SK-N-SH (cell line): Measurements from ENCODE around the gene MCRIP2. TPM values are rescaled to one million over a fixed set of nuclear protein-coding genes. Genes with fewer than 3 reads are reported as not detected.

ENCODE experiments used
- CTCF ChIA-PET: fragments of 300-600, 350-600 bp; formaldehyde crosslinking; extraction: SDS; loops from one replicate; lab custom pipeline; 2021; lab: Yijun Ruan, JAX
- POLR2A ChIA-PET: fragments of 350-600 bp; sonication (Branson Sonifier 250); formaldehyde crosslinking; extraction: SDS; loops from one replicate; lab custom pipeline; 2020; ENCODE audit warnings: antibody characterized with exemption, inconsistent platforms; lab: Yijun Ruan, JAX
- DNase-seq: peaks from one replicate; pipeline ENCODE4 v3.0.0; 2012
- H2AFZ ChIP-seq: fragments of 200-600 bp; sonication (generic); 2 replicates; pipeline ENCODE4 v1.8.1; 2016; ENCODE audit warnings: antibody characterized with exemption, mild to moderate bottlenecking, low read depth
- H3F3A ChIP-seq: fragments of 200-600 bp; sonication (generic); replicated peaks from 2 replicates; pipeline ENCODE3; 2016; ENCODE audit warnings: antibody characterized with exemption, mild to moderate bottlenecking; ENCODE audit not compliant: insufficient read depth
- H3K27ac ChIP-seq, 2 experiments: fragments of 200-500 bp in 1 of 2; fragments of 200-600 bp in 1 of 2; sonication (Bioruptor generic) in 1 of 2; sonication (generic), shearing (Covaris generic) in 1 of 2; 2 replicates each; pipeline versions ENCODE4 v1.5.1 to v1.6.1; 2014 to 2016; ENCODE audit warnings: low read depth in 2 of 2, inconsistent platforms in 1 of 2, low read length in 1 of 2, mild to moderate bottlenecking in 1 of 2, mixed read lengths in 1 of 2
- H3K27me3 ChIP-seq: fragments of 200-600 bp; sonication (generic), shearing (Covaris generic); 2 replicates; pipeline ENCODE4 v1.6.1; 2016; ENCODE audit warnings: mixed run types; ENCODE audit not compliant: insufficient read depth
- H3K36me3 ChIP-seq, 2 experiments: fragments of 200-500 bp in 1 of 2; fragments of 200-600 bp in 1 of 2; sonication (Bioruptor generic) in 1 of 2; sonication (generic) in 1 of 2; replicated peaks in 1 of 2; 2 replicates each; pipeline versions ENCODE3 to v1.5.1; 2014 to 2016; ENCODE audit warnings: low read length in 1 of 2, mild to moderate bottlenecking in 1 of 2; ENCODE audit not compliant: insufficient read depth in 2 of 2, control insufficient read depth in 1 of 2
- H3K4me1 ChIP-seq, 2 experiments: fragments of 200-500 bp in 1 of 2; fragments of 200-600 bp in 1 of 2; sonication (Bioruptor generic) in 1 of 2; sonication (generic), shearing (Covaris generic) in 1 of 2; 2 replicates each; pipeline versions ENCODE4 v1.5.1 to v1.6.1; 2014 to 2016; ENCODE audit warnings: low read depth in 1 of 2, low read length in 1 of 2, mixed run types in 1 of 2; ENCODE audit not compliant: insufficient read depth in 2 of 2, control insufficient read depth in 1 of 2
- H3K4me2 ChIP-seq: fragments of 200-600 bp; sonication (generic), shearing (Covaris generic); 2 replicates; pipeline ENCODE4 v1.6.1; 2017; ENCODE audit warnings: mixed run types
- H3K4me3 ChIP-seq, 2 experiments: fragments of 200-500 bp in 1 of 2; fragments of 200-600 bp in 1 of 2; sonication (Bioruptor generic) in 1 of 2; sonication (generic), shearing (Covaris generic) in 1 of 2; 2 replicates each; pipeline versions ENCODE4 v1.5.1 to v1.8.1; 2014 to 2016; ENCODE audit warnings: low read depth in 2 of 2, inconsistent platforms in 1 of 2, low read length in 1 of 2, mild to moderate bottlenecking in 1 of 2, mixed read lengths in 1 of 2, moderate library complexity in 1 of 2
- H3K79me2 ChIP-seq: fragments of 200-600 bp; sonication (generic); 2 replicates; pipeline ENCODE4 v1.8.1; 2017; ENCODE audit warnings: mild to moderate bottlenecking; ENCODE audit not compliant: insufficient read depth
- H3K9ac ChIP-seq: fragments of 200-600 bp; sonication (generic); 2 replicates; pipeline ENCODE4 v1.6.1; 2017; ENCODE audit warnings: mixed run types
- H3K9me2 ChIP-seq: fragments of 200-600 bp; sonication (generic); 2 replicates; pipeline ENCODE4 v1.6.1; 2017; ENCODE audit warnings: mixed run types
- H3K9me3 ChIP-seq: fragments of 200-600 bp; sonication (generic); 2 replicates; pipeline ENCODE4 v1.6.1; 2017; ENCODE audit warnings: mixed run types, mild to moderate bottlenecking, moderate library complexity
- H4K20me1 ChIP-seq: fragments of 200-600 bp; sonication (generic); 2 replicates; pipeline ENCODE4 v1.6.1; 2017; ENCODE audit warnings: mild to moderate bottlenecking, mixed run types; ENCODE audit not compliant: insufficient read depth
- ELF1 ChIP-seq: IDR thresholded peaks from 2 replicates; pipeline ENCODE4 v1.4.0; 2012
- FOSL2 ChIP-seq: IDR thresholded peaks from 2 replicates; pipeline ENCODE4 v1.4.0; 2012; ENCODE audit warnings: low read depth, mild to moderate bottlenecking, moderate library complexity, borderline replicate concordance
- FOXJ3 ChIP-seq: sonication (generic); formaldehyde crosslinking; IDR thresholded peaks from 2 replicates; pipeline ENCODE4 v1.5.1; 2020; ENCODE audit warnings: mild to moderate bottlenecking, missing genetic modification reagents
- GABPA ChIP-seq: IDR thresholded peaks from 2 replicates; pipeline ENCODE4 v1.4.0; 2012; ENCODE audit warnings: low read depth, mild to moderate bottlenecking
- GATA2 ChIP-seq: sonication (generic); formaldehyde crosslinking; IDR thresholded peaks from 2 replicates; pipeline ENCODE4 v1.5.0; 2020; ENCODE audit warnings: mild to moderate bottlenecking, missing genetic modification reagents
- NRF1 ChIP-seq: IDR thresholded peaks from 2 replicates; pipeline ENCODE4 v1.6.1; 2012; ENCODE audit warnings: low read depth, mild to moderate bottlenecking, low read length
- RAD21 ChIP-seq: IDR thresholded peaks from 2 replicates; pipeline ENCODE4 v1.6.1; 2012; ENCODE audit warnings: mild to moderate bottlenecking, low read length
- RCOR1 ChIP-seq: fragments of 150-350 bp; IDR thresholded peaks from 2 replicates; pipeline ENCODE4 v1.6.1; 2017; ENCODE audit warnings: antibody characterized with exemption, low read length
- RFX5 ChIP-seq: IDR thresholded peaks from 2 replicates; pipeline ENCODE4 v1.6.1; 2012; ENCODE audit warnings: mild to moderate bottlenecking, improper control_type of control experiment, low read length
- RXRA ChIP-seq: IDR thresholded peaks from 2 replicates; pipeline ENCODE4 v1.4.0; 2012; ENCODE audit warnings: low read depth, mild to moderate bottlenecking, borderline replicate concordance
- SMC3 ChIP-seq: IDR thresholded peaks from 2 replicates; pipeline ENCODE4 v1.6.1; 2012; ENCODE audit warnings: low read depth, low read length, improper control_type of control experiment
- TCF12 ChIP-seq: IDR thresholded peaks from 2 replicates; pipeline ENCODE4 v1.4.0; 2012
- WGBS: methylation state at CpG from one replicate; pipeline ENCODE4 v1.1.6; 2017; ENCODE audit warnings: low lambda C conversion rate; 5-methylcytosine and 5-hydroxymethylcytosine counted together
- polyA plus RNA-seq, 3 experiments: library from polyadenylated mRNA; depleted of rRNA; stranded (reverse); fragments of >200 nt; gene quantifications; 2 replicates each; pipeline ENCODE4 v1.2.3, GENCODE V29; 2012
- TF ChIP-seq, protein P1 (sequence below): IDR thresholded peaks from 2 replicates; pipeline ENCODE4 v1.6.1; 2012; ENCODE audit warnings: mild to moderate bottlenecking, low read depth, low read length, moderate library complexity
- TF ChIP-seq, protein P2 (sequence below): fragments of 200-600 bp; sonication (generic); IDR thresholded peaks from 2 replicates; pipeline ENCODE4 v1.6.1; 2017; ENCODE audit warnings: antibody characterized with exemption, mild to moderate bottlenecking, moderate library complexity
- TF ChIP-seq, protein P3 (sequence below): IDR thresholded peaks from 2 replicates; pipeline ENCODE4 v1.4.0; 2012; ENCODE audit warnings: low read depth, borderline replicate concordance
- TF ChIP-seq, protein P4 (sequence below): IDR thresholded peaks from 2 replicates; pipeline ENCODE4 v1.4.0; 2012; ENCODE audit warnings: low read depth
- TF ChIP-seq, protein P5 (sequence below): fragments of 150-350 bp; IDR thresholded peaks from 2 replicates; pipeline ENCODE4 v1.6.1; 2017; ENCODE audit warnings: antibody characterized with exemption, low read length, low read depth, borderline replicate concordance
- TF ChIP-seq, protein P6 (sequence below): IDR thresholded peaks from 2 replicates; pipeline ENCODE4 v1.4.0; 2012; ENCODE audit warnings: low read depth, borderline replicate concordance
- TF ChIP-seq, protein P7 (sequence below): IDR thresholded peaks from 2 replicates; pipeline ENCODE4; 2012

MCRIP2 gene
- polyA plus RNA-seq, 1 of the 3 experiments (the other 2 are of a cell fraction): 36.9 TPM

DNA sequence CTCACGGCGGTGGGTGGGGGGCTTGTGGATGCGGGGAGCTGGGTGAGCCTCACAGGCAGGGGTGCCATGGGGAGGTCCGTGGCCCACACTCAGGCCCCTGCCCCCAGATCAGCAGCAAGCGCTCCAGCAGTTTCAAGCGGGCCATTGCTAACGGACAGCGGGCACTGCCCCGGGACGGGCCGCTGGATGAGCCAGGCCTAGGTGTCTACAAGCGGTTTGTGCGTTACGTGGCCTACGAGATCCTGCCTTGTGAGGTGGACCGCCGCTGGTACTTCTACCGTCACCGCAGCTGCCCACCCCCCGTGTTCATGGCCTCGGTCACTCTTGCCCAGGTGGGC lies 34.9 kb downstream of the MCRIP2 start:
- DNase-seq: no peak
- TF ChIP-seq SMC3 (no peak), RAD21 (no peak), ELF1 (no peak), NRF1 (no peak), RFX5 (no peak), GATA2 (CRISPR knock-in tag) (no peak), TCF12 (no peak), RCOR1 (no peak), FOSL2 (no peak), FOXJ3 (CRISPR knock-in tag) (no peak), GABPA (no peak), RXRA (no peak)
- TF ChIP-seq, protein P1, sequence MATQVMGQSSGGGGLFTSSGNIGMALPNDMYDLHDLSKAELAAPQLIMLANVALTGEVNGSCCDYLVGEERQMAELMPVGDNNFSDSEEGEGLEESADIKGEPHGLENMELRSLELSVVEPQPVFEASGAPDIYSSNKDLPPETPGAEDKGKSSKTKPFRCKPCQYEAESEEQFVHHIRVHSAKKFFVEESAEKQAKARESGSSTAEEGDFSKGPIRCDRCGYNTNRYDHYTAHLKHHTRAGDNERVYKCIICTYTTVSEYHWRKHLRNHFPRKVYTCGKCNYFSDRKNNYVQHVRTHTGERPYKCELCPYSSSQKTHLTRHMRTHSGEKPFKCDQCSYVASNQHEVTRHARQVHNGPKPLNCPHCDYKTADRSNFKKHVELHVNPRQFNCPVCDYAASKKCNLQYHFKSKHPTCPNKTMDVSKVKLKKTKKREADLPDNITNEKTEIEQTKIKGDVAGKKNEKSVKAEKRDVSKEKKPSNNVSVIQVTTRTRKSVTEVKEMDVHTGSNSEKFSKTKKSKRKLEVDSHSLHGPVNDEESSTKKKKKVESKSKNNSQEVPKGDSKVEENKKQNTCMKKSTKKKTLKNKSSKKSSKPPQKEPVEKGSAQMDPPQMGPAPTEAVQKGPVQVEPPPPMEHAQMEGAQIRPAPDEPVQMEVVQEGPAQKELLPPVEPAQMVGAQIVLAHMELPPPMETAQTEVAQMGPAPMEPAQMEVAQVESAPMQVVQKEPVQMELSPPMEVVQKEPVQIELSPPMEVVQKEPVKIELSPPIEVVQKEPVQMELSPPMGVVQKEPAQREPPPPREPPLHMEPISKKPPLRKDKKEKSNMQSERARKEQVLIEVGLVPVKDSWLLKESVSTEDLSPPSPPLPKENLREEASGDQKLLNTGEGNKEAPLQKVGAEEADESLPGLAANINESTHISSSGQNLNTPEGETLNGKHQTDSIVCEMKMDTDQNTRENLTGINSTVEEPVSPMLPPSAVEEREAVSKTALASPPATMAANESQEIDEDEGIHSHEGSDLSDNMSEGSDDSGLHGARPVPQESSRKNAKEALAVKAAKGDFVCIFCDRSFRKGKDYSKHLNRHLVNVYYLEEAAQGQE: no peak
- TF ChIP-seq, protein P2, sequence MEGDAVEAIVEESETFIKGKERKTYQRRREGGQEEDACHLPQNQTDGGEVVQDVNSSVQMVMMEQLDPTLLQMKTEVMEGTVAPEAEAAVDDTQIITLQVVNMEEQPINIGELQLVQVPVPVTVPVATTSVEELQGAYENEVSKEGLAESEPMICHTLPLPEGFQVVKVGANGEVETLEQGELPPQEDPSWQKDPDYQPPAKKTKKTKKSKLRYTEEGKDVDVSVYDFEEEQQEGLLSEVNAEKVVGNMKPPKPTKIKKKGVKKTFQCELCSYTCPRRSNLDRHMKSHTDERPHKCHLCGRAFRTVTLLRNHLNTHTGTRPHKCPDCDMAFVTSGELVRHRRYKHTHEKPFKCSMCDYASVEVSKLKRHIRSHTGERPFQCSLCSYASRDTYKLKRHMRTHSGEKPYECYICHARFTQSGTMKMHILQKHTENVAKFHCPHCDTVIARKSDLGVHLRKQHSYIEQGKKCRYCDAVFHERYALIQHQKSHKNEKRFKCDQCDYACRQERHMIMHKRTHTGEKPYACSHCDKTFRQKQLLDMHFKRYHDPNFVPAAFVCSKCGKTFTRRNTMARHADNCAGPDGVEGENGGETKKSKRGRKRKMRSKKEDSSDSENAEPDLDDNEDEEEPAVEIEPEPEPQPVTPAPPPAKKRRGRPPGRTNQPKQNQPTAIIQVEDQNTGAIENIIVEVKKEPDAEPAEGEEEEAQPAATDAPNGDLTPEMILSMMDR: no peak
- TF ChIP-seq, protein P3, sequence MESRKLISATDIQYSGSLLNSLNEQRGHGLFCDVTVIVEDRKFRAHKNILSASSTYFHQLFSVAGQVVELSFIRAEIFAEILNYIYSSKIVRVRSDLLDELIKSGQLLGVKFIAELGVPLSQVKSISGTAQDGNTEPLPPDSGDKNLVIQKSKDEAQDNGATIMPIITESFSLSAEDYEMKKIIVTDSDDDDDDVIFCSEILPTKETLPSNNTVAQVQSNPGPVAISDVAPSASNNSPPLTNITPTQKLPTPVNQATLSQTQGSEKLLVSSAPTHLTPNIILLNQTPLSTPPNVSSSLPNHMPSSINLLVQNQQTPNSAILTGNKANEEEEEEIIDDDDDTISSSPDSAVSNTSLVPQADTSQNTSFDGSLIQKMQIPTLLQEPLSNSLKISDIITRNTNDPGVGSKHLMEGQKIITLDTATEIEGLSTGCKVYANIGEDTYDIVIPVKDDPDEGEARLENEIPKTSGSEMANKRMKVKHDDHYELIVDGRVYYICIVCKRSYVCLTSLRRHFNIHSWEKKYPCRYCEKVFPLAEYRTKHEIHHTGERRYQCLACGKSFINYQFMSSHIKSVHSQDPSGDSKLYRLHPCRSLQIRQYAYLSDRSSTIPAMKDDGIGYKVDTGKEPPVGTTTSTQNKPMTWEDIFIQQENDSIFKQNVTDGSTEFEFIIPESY: no peak
- TF ChIP-seq, protein P4, sequence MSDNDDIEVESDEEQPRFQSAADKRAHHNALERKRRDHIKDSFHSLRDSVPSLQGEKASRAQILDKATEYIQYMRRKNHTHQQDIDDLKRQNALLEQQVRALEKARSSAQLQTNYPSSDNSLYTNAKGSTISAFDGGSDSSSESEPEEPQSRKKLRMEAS: no peak
- TF ChIP-seq, protein P5, sequence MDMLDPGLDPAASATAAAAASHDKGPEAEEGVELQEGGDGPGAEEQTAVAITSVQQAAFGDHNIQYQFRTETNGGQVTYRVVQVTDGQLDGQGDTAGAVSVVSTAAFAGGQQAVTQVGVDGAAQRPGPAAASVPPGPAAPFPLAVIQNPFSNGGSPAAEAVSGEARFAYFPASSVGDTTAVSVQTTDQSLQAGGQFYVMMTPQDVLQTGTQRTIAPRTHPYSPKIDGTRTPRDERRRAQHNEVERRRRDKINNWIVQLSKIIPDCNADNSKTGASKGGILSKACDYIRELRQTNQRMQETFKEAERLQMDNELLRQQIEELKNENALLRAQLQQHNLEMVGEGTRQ: no peak
- TF ChIP-seq, protein P6, sequence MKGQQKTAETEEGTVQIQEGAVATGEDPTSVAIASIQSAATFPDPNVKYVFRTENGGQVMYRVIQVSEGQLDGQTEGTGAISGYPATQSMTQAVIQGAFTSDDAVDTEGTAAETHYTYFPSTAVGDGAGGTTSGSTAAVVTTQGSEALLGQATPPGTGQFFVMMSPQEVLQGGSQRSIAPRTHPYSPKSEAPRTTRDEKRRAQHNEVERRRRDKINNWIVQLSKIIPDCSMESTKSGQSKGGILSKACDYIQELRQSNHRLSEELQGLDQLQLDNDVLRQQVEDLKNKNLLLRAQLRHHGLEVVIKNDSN: no peak
- TF ChIP-seq, protein P7, sequence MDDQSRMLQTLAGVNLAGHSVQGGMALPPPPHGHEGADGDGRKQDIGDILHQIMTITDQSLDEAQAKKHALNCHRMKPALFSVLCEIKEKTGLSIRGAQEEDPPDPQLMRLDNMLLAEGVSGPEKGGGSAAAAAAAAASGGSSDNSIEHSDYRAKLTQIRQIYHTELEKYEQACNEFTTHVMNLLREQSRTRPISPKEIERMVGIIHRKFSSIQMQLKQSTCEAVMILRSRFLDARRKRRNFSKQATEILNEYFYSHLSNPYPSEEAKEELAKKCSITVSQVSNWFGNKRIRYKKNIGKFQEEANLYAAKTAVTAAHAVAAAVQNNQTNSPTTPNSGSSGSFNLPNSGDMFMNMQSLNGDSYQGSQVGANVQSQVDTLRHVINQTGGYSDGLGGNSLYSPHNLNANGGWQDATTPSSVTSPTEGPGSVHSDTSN: no peak
- CTCF ChIA-PET: interaction anchor here (1.0 to 4.6 kb wide), 4 partner anchors 9 to 45 kb away, joined by 3 to 20 read pairs (median 7); partner anchors contain the start of genes ANTKMT and RHOT2
- Histone ChIP-seq H2AFZ (no peak overlapping the region), H3K27me3 (no peaks in the 10 kb centered on the region), H3K4me2 (no peak overlapping the region), H3K36me3 (peaks cover under 1 to 31% of the 10 kb centered on the region in 2 experiments), H3F3A (peaks cover 14% of the 10 kb centered on the region), H3K27ac (no peak overlapping the region), H3K9me2 (no peaks in the 10 kb centered on the region), H3K79me2 (peaks cover 12% of the 10 kb centered on the region), H3K9me3 (no peaks in the 10 kb centered on the region), H3K4me3 (no peak overlapping the region), H3K4me1 (peaks cover 4 to 23% of the 10 kb centered on the region in 2 experiments; a peak in 2 of 4 replicates), H3K9ac (no peak overlapping the region), H4K20me1 (peaks cover 9% of the 10 kb centered on the region)
- 91% methylated on average over 5 of the region's 21 CpGs for WGBS
- POLR2A ChIA-PET: interaction anchor here (1.0 to 1.2 kb wide), 3 partner anchors 8 to 43 kb away, joined by 3 to 5 read pairs (median 4); partner anchors contain the start of genes JMJD8 and WDR90
